IPS-18a (cell line): ENCODE measurements around the gene IFIH1.

Experiments used
- H3K27ac ChIP-seq: one replicate; pipeline ENCODE4 v1.5.1; 2013; ENCODE audit warnings: low read length
- H3K27me3 ChIP-seq: one replicate; pipeline ENCODE4 v1.6.1; 2013; ENCODE audit warnings: mild to moderate bottlenecking, low read length; ENCODE audit not compliant: control insufficient read depth, insufficient read depth
- H3K36me3 ChIP-seq: one replicate; pipeline ENCODE4 v1.6.1; 2013; ENCODE audit warnings: low read depth, low read length; ENCODE audit not compliant: control insufficient read depth
- H3K4me1 ChIP-seq: one replicate; pipeline ENCODE4 v1.6.1; 2013; ENCODE audit warnings: low read depth, low read length; ENCODE audit not compliant: control insufficient read depth
- H3K4me3 ChIP-seq: one replicate; pipeline ENCODE4 v1.5.1; 2013; ENCODE audit warnings: low read length
- H3K9ac ChIP-seq: one replicate; pipeline ENCODE4 v1.6.1; 2013; ENCODE audit warnings: mild to moderate bottlenecking, low read length, moderate library complexity
- H3K9me3 ChIP-seq: one replicate; pipeline ENCODE4 v1.6.1; 2013; ENCODE audit warnings: low read depth, low read length; ENCODE audit not compliant: control insufficient read depth

Gene IFIH1

GRCh38 chr2:162232027-162232426 is 86.5 kb downstream of the IFIH1 start:
- Histone ChIP-seq H3K4me3 (no peak overlapping the region), H3K27ac (no peak overlapping the region), H3K36me3 (no peaks in the 10 kb centered on the region), H3K27me3 (no peaks in the 10 kb centered on the region), H3K4me1 (no peaks in the 10 kb centered on the region), H3K9ac (no peak overlapping the region), H3K9me3 (no peaks in the 10 kb centered on the region)

DNA sequence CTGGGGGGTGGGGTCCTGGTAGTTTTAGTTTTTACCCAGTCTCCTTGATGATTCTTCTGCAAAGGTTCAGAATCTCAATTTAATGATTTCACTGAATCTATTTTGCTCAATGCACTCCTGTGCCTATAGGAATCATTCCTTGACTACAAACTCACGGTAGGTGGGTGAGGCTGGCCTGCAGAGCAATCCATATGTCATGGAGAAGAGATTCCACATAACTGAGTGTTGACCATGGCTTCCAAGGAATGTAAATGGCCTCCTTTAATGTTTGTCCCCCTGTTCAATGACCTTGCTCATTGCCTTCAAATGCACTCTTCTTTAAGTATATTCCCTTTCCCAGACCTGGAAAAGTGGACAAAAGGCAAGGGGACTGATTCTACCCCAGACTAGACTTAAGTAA is 87.7 kb downstream of the IFIH1 start:
- no peak overlapping the region for H3K27ac ChIP-seq
- no peak overlapping the region for H3K9ac ChIP-seq
- H3K4me1 ChIP-seq = no peaks in the 10 kb centered on the region
- no peaks in the 10 kb centered on the region for H3K9me3 ChIP-seq
- H3K36me3 ChIP-seq = no peaks in the 10 kb centered on the region
- no peak overlapping the region for H3K4me3 ChIP-seq
- H3K27me3 ChIP-seq = no peaks in the 10 kb centered on the region

DNA sequence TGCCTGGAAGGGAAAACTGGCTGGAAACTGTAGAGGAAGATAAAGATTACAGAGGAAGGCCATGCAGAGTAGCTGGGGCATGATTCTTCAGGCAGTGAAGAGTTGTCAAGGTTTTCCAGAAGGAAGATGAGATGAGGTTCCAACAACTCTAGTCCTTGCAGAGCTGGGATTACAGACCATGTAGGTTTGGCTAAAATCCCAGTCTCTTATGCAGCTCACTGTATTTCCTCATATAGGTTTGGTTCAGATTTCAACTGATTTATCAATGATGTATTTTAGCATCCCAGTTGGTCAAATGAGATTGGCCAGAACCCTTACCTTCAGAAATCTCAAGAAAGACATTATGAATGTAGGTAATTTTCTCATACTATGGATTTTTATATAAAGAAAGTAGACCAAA is 91.6 kb downstream of the IFIH1 start:
- Histone ChIP-seq H3K4me1 (no peaks in the 10 kb centered on the region), H3K27me3 (no peaks in the 10 kb centered on the region), H3K4me3 (no peak overlapping the region), H3K9ac (no peak overlapping the region), H3K36me3 (no peaks in the 10 kb centered on the region), H3K9me3 (no peaks in the 10 kb centered on the region), H3K27ac (no peak overlapping the region)

- H3K4me1 ChIP-seq = no peaks in the 10 kb centered on the region
- H3K27ac ChIP-seq = no peak overlapping the region
- no peaks in the 10 kb centered on the region for H3K9me3 ChIP-seq
- H3K9ac ChIP-seq = no peak overlapping the region
- no peaks in the 10 kb centered on the region for H3K36me3 ChIP-seq
- no peaks in the 10 kb centered on the region for H3K27me3 ChIP-seq
- H3K4me3 ChIP-seq = no peak overlapping the region
Observed at GRCh38 chr2:162221064-162221463, 97.4 kb downstream of the IFIH1 start.

- Histone ChIP-seq H3K36me3 (no peaks in the 10 kb centered on the region), H3K9me3 (no peaks in the 10 kb centered on the region), H3K27me3 (no peaks in the 10 kb centered on the region), H3K4me3 (no peak overlapping the region), H3K9ac (no peak overlapping the region), H3K4me1 (no peaks in the 10 kb centered on the region), H3K27ac (no peak overlapping the region)
Observed at GRCh38 chr2:162220368-162220767, 98.1 kb downstream of the IFIH1 start.

GRCh38 chr2:162219426-162219825 is 99.1 kb downstream of the IFIH1 start:
- Histone ChIP-seq H3K27ac (no peak overlapping the region), H3K27me3 (no peaks in the 10 kb centered on the region), H3K9me3 (no peaks in the 10 kb centered on the region), H3K4me1 (no peaks in the 10 kb centered on the region), H3K9ac (no peak overlapping the region), H3K4me3 (no peak overlapping the region), H3K36me3 (no peaks in the 10 kb centered on the region)

DNA sequence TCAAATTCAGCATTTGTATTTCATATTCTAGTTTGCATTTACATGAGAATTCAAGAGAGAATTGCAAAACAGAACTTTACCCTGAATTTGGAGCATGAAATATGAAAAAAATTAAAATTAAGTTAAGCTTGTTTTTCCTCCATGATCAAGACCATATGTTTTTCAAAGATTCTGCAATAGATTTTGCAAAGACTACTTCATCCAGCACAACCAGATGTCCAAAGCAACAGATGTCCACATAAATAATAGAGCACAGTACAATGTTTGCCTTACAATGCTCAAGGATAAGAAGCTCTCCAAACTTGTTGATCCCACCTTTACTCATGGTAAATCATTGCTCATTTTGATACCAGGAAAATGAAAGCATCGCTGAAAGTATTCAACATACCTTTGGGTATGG is 100.9 kb downstream of the IFIH1 start:
- Histone ChIP-seq H3K27ac (no peak overlapping the region), H3K9me3 (no peaks in the 10 kb centered on the region), H3K9ac (no peak overlapping the region), H3K27me3 (no peaks in the 10 kb centered on the region), H3K4me1 (no peaks in the 10 kb centered on the region), H3K4me3 (no peak overlapping the region), H3K36me3 (no peaks in the 10 kb centered on the region)
